ENCODE results near the gene EXOC4. TPM values are rescaled to one million over a fixed set of nuclear protein-coding genes. Genes with fewer than 3 reads are reported as not detected.
A peak's percentile ranks its signal among the peaks of the same experiment; 100 is the strongest.
"Not testable (repeated sequence)": the region's sequence is repeated elsewhere in the genome, so short reads cannot be mapped to it uniquely, and the experiment has no call there.

The EXOC4 gene
- 56.8 TPM for polyA plus RNA-seq (2013, experiment 1 of 2)
- 55.0 TPM for polyA plus RNA-seq (2013, experiment 2 of 2)

GRCh38 chr7:133252858-133253518 is at the start of gene EXOC4:
Gene EXOC4, plus strand, starts transcription at chr7:133253078.
- peak within 1 kb of the TSS; percentile 71 for H3K27ac ChIP-seq (ENCODE audit: low read depth, low read length, severe bottlenecking)
- WGBS, 2 experiments (ENCODE audit: insufficient coverage in 2 of 2), result 0% methylated on average over 10 to 18 of the region's 25 CpGs
- H3K4me1 ChIP-seq (ENCODE audit: control insufficient read depth, insufficient read depth, low read length, poor library complexity, severe bottlenecking), result no peaks in the 10 kb centered on the region
- peak within 1 kb of the TSS; percentile 97 for H3K4me3 ChIP-seq (ENCODE audit: extremely low read depth, insufficient read depth, low read length, poor library complexity, severe bottlenecking)
- H3K9me3 ChIP-seq (ENCODE audit: control insufficient read depth, low read length), result no peaks in the 10 kb centered on the region
- H3K36me3 ChIP-seq (ENCODE audit: control insufficient read depth, insufficient read depth, low read length), result peaks cover 9% of the 10 kb centered on the region

- H3K36me3 ChIP-seq (ENCODE audit: control insufficient read depth, insufficient read depth, low read length), result no peaks in the 10 kb centered on the region
- no peak overlapping the region for H3K4me3 ChIP-seq (ENCODE audit: extremely low read depth, insufficient read depth, low read length, poor library complexity, severe bottlenecking)
- H3K9me3 ChIP-seq (ENCODE audit: control insufficient read depth, low read length), result no peaks in the 10 kb centered on the region
- no peaks in the 10 kb centered on the region for H3K4me1 ChIP-seq (ENCODE audit: control insufficient read depth, insufficient read depth, low read length, poor library complexity, severe bottlenecking)
- WGBS, 2 experiments (ENCODE audit: insufficient coverage in 2 of 2), result 76 to 90% methylated on average over 2 of the region's 3 CpGs
- no peak overlapping the region for H3K27ac ChIP-seq (ENCODE audit: low read depth, low read length, severe bottlenecking)
Observed at GRCh38 chr7:133203490-133203889, 49.4 kb upstream of the EXOC4 start.

GRCh38 chr7:133207687-133208086 is 45.2 kb upstream of the EXOC4 start:
- Histone ChIP-seq H3K36me3 (ENCODE audit: control insufficient read depth, insufficient read depth, low read length) (no peaks in the 10 kb centered on the region), H3K4me3 (ENCODE audit: extremely low read depth, insufficient read depth, low read length, poor library complexity, severe bottlenecking) (no peak overlapping the region), H3K27ac (ENCODE audit: low read depth, low read length, severe bottlenecking) (no peak overlapping the region), H3K4me1 (ENCODE audit: control insufficient read depth, insufficient read depth, low read length, poor library complexity, severe bottlenecking) (no peaks in the 10 kb centered on the region), H3K9me3 (ENCODE audit: control insufficient read depth, low read length) (no peaks in the 10 kb centered on the region)
- WGBS, 2 experiments (ENCODE audit: insufficient coverage in 2 of 2), result 67 to 100% methylated on average over 1 to 2 of the region's 2 CpGs

- H3K27ac ChIP-seq (ENCODE audit: low read depth, low read length, severe bottlenecking); H3K36me3 ChIP-seq (ENCODE audit: control insufficient read depth, insufficient read depth, low read length); H3K4me3 ChIP-seq (ENCODE audit: extremely low read depth, insufficient read depth, low read length, poor library complexity, severe bottlenecking); H3K9me3 ChIP-seq (ENCODE audit: control insufficient read depth, low read length); H3K4me1 ChIP-seq (ENCODE audit: control insufficient read depth, insufficient read depth, low read length, poor library complexity, severe bottlenecking): not testable (repeated sequence)
- WGBS, 2 experiments (ENCODE audit: insufficient coverage in 2 of 2), result 85% methylated on average over 5 of the region's 10 CpGs; no CpG with 5 or more reads in 1 of the 2 experiments
Observed at GRCh38 chr7:133210817-133211216, 42.1 kb upstream of the EXOC4 start.

GRCh38 chr7:133213772-133214171 is 39.1 kb upstream of the EXOC4 start:
- not testable (repeated sequence) for H3K4me3 ChIP-seq (ENCODE audit: extremely low read depth, insufficient read depth, low read length, poor library complexity, severe bottlenecking); H3K4me1 ChIP-seq (ENCODE audit: control insufficient read depth, insufficient read depth, low read length, poor library complexity, severe bottlenecking); H3K9me3 ChIP-seq (ENCODE audit: control insufficient read depth, low read length); H3K36me3 ChIP-seq (ENCODE audit: control insufficient read depth, insufficient read depth, low read length); H3K27ac ChIP-seq (ENCODE audit: low read depth, low read length, severe bottlenecking)
- WGBS, 2 experiments (ENCODE audit: insufficient coverage in 2 of 2), result no CpG with 5 or more reads among the region's 3 CpGs

- 81 to 86% methylated on average over 2 of the region's 3 CpGs for whole genome bisulfite sequencing, 2 experiments (ENCODE audit: insufficient coverage in 2 of 2)
- no peak overlapping the region for H3K4me3 ChIP-seq (ENCODE audit: extremely low read depth, insufficient read depth, low read length, poor library complexity, severe bottlenecking)
- H3K9me3 ChIP-seq (ENCODE audit: control insufficient read depth, low read length), result no peaks in the 10 kb centered on the region
- H3K4me1 ChIP-seq (ENCODE audit: control insufficient read depth, insufficient read depth, low read length, poor library complexity, severe bottlenecking), result no peaks in the 10 kb centered on the region
- H3K36me3 ChIP-seq (ENCODE audit: control insufficient read depth, insufficient read depth, low read length), result no peaks in the 10 kb centered on the region
- H3K27ac ChIP-seq (ENCODE audit: low read depth, low read length, severe bottlenecking), result no peak overlapping the region
Observed at GRCh38 chr7:133217773-133218172, 35.1 kb upstream of the EXOC4 start.

GRCh38 chr7:133230591-133231194 is 22.2 kb upstream of the EXOC4 start:
- no peaks in the 10 kb centered on the region for H3K36me3 ChIP-seq (ENCODE audit: control insufficient read depth, insufficient read depth, low read length)
- no peaks in the 10 kb centered on the region for H3K9me3 ChIP-seq (ENCODE audit: control insufficient read depth, low read length)
- H3K4me3 ChIP-seq (ENCODE audit: extremely low read depth, insufficient read depth, low read length, poor library complexity, severe bottlenecking), result no peak overlapping the region
- 7 to 52% methylated on average over 3 of the region's 5 CpGs for WGBS, 2 experiments (ENCODE audit: insufficient coverage in 2 of 2)
- H3K27ac ChIP-seq (ENCODE audit: low read depth, low read length, severe bottlenecking), result no peak overlapping the region
- no peaks in the 10 kb centered on the region for H3K4me1 ChIP-seq (ENCODE audit: control insufficient read depth, insufficient read depth, low read length, poor library complexity, severe bottlenecking)

GRCh38 chr7:133233142-133233541 is 19.7 kb upstream of the EXOC4 start:
- H3K4me3 ChIP-seq (ENCODE audit: extremely low read depth, insufficient read depth, low read length, poor library complexity, severe bottlenecking), result no peak overlapping the region
- 92 to 95% methylated on average over 3 to 6 of the region's 9 CpGs for WGBS, 2 experiments (ENCODE audit: insufficient coverage in 2 of 2)
- no peaks in the 10 kb centered on the region for H3K9me3 ChIP-seq (ENCODE audit: control insufficient read depth, low read length)
- H3K36me3 ChIP-seq (ENCODE audit: control insufficient read depth, insufficient read depth, low read length), result no peaks in the 10 kb centered on the region
- no peaks in the 10 kb centered on the region for H3K4me1 ChIP-seq (ENCODE audit: control insufficient read depth, insufficient read depth, low read length, poor library complexity, severe bottlenecking)
- no peak overlapping the region for H3K27ac ChIP-seq (ENCODE audit: low read depth, low read length, severe bottlenecking)

- H3K4me3 ChIP-seq (ENCODE audit: extremely low read depth, insufficient read depth, low read length, poor library complexity, severe bottlenecking), result no peak overlapping the region
- no peaks in the 10 kb centered on the region for H3K4me1 ChIP-seq (ENCODE audit: control insufficient read depth, insufficient read depth, low read length, poor library complexity, severe bottlenecking)
- no peaks in the 10 kb centered on the region for H3K36me3 ChIP-seq (ENCODE audit: control insufficient read depth, insufficient read depth, low read length)
- H3K27ac ChIP-seq (ENCODE audit: low read depth, low read length, severe bottlenecking), result no peak overlapping the region
- no peaks in the 10 kb centered on the region for H3K9me3 ChIP-seq (ENCODE audit: control insufficient read depth, low read length)
- 90 to 100% methylated on average over 1 to 2 of the region's 4 CpGs for whole genome bisulfite sequencing, 2 experiments (ENCODE audit: insufficient coverage in 2 of 2)
Observed at GRCh38 chr7:133234961-133235875, 17.7 kb upstream of the EXOC4 start.

GRCh38 chr7:133237545-133237944 is 15.3 kb upstream of the EXOC4 start:
- Histone ChIP-seq H3K4me1 (ENCODE audit: control insufficient read depth, insufficient read depth, low read length, poor library complexity, severe bottlenecking) (no peaks in the 10 kb centered on the region), H3K27ac (ENCODE audit: low read depth, low read length, severe bottlenecking) (no peak overlapping the region), H3K4me3 (ENCODE audit: extremely low read depth, insufficient read depth, low read length, poor library complexity, severe bottlenecking) (no peak overlapping the region), H3K36me3 (ENCODE audit: control insufficient read depth, insufficient read depth, low read length) (no peaks in the 10 kb centered on the region), H3K9me3 (ENCODE audit: control insufficient read depth, low read length) (no peaks in the 10 kb centered on the region)
- WGBS, 2 experiments (ENCODE audit: insufficient coverage in 2 of 2), result 67 to 91% methylated on average over 1 of the region's 3 CpGs
